Erythroblast (primary cell): ENCODE results near the gene CERT1.

Source experiments
- GATA1 ChIP-seq: IDR thresholded peaks from 2 replicates; pipeline ENCODE4 v1.6.1; 2011; ENCODE audit warnings: low read depth, mild to moderate bottlenecking, control low read depth, low read length, moderate library complexity
- POLR2A ChIP-seq: IDR thresholded peaks from 2 replicates; pipeline ENCODE4 v1.6.1; 2011; ENCODE audit warnings: mild to moderate bottlenecking, low read length

DNA sequence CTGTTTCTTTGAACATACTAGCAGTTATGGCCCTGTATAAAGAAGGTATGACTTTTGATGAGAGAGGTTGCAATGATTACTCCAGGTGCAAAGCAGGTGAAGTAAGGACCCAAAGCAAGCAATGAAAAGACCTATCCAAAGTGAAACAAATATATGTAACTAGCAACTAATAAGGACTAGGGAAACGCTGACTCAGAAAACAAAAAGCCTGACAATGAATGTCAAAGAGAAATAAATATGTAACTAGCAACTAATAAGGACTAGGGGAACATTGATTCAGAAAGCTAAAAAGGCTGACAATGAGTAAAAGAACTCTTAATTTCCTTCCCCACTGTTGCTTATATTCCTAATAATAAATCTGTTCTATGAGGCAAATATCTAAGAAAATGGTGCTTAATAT lies 131.3 kb downstream of the CERT1 start:
- TF ChIP-seq POLR2A (no peak), GATA1 (no peak)
